ENCODE measurements around the gene SLAMF7.

GRCh38 chr1:160741612-160742348 is 2.7 kb downstream of the SLAMF7 start:
- TF ChIP-seq CTCF (conservative IDR thresholded peaks at IDR 0.05) (no peak), EZH2 (IDR thresholded peaks at IDR 0.05; ENCODE audit: low read depth) (no peak)

All from PC-9 (cell line).